HL-60/S4 treated with phorbol 12-myristate 13-acetate at 8.2 ng/mL for 4 days and 3 days (cell line): Measurements from ENCODE around the gene EPHB3.

ENCODE experiments used
- in situ Hi-C: fragments of 300-500 bp; cut with MboI; formaldehyde crosslinking; loops from 2 replicates; pipeline ENCODE4 v1.15.0; 2022; ENCODE audit warnings: low sequenced_read_pairs

The EPHB3 gene

DNA sequence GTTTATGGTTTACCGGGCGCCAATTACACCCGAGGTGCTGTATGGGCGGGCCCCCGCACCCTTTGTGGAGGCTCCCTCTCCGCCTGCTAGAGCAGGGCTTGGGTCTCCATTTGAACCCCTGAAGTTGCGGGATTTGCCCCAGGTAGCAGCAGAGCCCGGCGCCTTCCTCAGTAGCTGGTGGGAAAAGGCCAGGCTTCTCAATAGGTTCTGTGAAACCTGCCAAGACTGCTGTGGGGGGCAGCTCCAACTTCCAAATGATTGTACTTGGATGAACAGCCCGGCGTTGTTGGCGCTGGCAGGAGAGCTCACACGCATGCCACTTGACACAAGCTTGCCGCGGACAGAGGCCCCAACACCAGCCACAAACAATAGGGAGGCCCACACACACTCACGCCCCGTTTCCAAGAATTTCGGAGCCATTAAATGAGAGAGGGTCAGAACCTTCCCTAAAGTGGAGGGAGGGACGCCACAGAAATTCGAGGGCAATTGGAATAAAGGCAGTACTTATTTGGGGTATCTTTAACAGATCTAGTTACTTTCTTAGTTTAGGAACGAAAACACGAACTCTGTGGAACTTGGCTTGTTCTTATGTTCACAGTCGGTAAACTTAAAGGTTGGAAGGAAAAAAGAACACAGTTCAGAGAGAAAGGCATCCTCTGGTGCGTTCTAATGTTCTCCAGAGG, 1.4 kb downstream of the EPHB3 start:
- in situ Hi-C loops = no loop called here

DNA sequence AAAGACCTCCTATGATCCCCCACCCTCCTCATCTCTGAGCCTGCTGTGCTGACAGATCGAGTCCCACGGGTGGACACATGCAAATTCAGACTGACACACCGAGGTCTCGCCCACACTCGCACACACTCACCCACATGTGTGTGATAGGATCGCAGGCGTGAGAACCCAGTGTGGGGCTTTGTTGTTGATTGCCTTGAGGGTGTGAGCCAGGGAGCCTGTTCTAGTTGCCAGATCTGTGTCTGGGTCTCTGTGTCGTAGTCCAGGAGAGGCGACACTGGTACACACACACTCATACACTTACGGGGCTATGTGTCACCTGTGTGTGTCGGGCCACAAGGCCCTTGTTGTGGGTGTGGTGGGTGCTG, 2.0 kb downstream of the EPHB3 start:
- in situ Hi-C loops = no loop called here

DNA sequence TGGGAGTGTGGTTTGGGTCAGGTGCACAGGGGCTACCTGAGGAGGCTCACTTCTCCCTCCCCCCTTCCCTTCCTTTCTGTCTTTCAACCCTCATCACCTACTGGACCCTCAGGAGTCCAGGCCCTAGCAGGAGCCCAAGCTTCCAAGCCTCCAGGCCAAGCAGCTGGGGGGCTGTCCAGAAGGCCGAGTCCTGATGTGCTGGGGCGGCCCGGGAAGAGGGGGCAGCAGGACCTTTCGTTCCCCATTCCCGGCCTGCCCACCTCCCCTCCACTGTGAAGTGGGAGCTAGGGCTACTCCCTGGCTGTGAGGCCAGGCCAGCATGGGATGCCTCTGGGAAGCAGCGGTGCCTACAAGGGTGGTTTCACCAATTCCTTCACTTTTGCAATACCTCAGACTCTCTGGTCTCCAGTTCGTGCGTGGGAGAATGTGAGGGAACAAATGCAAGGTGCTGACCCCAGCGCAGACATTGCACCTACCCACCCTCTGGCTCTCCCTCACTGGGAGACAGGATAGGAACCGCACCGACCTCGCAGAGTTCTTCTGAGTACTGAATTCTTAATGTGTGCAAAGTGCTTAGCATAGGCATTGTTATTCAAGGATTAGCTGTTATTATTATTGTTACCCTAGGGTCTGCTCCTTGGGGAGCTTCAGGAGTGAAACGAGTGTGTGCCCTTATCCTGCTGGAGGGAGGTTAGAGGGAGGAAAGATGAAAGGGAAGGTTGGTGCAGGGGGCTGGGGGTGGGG, 2.5 kb downstream of the EPHB3 start:
- in situ Hi-C loops = no loop called here

DNA sequence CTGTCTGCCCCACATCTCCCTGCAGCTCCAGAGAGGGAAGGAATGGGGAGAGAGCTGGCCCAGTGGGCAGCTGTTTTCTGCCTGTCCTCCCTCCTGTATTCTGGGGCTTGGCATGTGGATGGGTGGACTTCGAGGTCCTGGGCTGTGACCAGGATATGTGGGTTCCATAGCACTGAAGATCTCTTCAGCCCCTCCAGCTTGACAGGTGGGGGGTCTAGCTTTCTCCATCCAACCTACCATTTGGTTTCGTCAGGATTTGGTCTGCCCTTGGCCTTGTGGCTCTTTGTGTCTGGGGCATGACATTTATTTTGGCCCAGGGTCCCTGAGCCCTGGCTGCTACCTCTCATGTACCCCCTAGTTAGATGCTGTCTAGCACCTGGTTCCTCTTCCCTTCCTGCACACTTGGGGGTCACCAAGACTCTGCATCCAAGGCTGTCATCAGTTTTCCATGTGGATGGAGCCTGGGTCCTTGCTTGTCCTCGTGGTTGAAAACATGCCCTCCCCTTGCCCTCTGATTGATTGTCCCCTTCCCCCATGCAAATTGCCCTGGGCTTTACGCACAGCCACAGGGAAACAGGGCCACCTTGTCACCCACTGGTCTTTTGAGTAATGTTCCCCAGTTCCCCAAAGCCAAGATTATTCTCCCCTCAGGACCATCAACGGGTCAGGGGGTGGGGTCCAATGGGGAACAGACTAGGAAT, 3.2 kb downstream of the EPHB3 start:
- in situ Hi-C loops = no loop called here

DNA sequence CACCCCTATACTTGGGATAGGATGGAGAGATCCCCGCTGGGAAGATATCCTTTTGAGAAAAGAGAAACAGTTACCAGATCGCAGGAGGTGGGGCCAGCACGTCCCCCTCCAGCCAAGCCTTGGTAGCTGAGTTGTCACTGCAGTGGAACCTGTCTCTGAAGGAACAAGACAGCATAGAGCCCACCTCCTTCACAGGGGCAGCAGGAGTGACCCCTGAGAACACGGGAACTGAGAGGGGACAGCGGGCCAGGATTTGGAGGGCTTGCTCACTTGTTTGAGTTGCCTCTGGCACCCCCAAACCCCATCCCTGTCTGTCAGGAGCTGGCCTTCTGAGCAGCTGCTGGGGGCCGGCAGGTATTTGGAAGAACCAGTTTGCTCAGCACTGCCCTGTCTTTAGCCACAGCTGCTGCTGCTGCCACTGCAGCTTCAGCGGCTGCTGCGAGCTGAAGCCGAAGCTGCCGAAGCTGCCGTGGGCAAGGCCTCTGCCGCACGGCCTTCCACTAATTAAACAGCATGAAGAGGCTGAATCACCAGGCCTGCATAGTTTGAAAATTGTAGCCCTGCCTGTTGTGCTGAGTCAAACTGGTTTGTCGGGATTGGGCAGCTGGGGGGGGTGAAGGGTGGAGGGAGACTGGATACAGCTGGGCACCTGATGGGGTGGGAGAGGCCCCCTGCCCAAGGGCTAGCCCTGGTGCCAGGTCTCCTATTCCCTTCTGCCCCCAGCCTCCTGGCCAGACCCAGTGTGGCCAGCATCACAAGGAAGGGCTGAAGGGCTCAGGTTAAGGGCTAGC, 4.0 kb downstream of the EPHB3 start:
- in situ Hi-C loops = no loop called here

DNA sequence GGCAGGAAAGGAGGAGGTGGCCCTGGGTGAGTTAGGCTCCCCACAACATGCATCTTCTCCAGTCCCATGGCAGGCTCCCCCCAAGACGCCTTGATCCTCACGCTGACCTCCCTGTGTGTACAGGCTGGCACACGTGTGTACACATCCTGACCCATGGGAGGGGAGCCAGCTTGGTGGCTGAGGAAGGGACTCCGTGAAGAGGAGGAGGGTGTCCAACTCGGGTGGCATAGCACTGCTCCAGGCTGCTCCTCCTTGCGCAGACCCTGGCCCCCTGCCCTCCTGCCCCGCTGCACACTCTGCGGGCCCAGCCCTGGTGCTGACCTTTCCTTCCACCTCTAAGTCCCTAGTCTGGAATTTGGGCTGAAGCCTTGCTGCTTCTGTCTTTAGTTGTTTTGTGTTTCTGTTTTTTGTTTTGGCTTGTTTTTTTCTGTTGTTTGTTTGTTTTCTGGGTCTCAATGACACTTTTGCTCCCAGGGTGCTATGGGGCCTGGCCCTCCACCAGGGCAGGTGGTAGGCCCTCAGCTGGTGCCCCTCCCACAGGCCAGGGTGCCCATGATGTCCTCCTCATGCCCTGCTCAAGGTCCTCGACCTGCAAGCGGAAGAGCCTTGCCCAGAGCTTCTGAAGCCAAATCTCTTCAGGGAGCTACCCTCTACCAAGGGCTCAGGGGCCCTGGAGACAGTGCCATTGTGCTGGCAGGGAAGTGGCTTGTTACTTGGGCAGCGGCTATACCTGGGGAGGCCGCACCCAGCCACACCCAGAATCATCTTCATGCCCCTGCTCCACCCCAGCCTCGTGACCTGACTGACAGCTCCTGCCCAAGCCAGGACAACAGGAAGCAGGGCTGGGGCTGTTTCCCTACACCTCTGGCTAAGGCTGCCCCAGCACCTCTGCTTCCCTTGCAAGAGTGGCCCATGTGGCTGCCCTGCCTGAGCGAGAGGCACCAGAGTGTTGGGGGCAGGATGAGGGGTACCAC, 5.1 kb downstream of the EPHB3 start:
- in situ Hi-C loops = no loop called here

DNA sequence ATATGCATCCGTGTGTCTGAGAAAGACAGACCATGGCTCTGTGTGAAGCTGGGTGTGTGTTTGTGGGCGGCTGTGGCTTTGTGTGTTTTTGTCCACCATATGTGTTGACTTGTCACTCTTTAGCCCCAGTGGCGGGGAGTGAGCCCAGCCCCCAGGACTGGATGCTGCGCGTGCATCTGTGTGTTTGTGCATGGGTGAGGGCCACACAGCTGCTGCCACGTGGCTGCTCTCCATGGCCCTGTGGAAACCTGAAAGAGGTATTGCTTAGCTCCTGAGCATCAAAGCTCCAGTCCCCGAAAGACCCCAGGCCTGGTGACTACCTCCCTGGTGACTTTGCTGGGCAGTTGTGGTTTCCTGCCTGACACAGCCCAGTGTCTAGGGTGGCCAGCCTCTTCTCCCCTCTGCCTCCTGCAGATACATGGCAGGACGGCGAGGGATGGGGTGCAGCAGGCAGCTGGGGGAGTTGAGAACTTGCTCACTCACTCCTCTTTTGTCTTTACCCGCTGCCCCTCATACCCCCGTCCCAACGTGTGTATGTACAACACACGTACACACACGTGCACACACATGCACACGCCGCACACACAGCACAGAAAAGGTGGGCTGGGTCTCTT, 6.5 kb downstream of the EPHB3 start:
- in situ Hi-C loops = no loop called here

DNA sequence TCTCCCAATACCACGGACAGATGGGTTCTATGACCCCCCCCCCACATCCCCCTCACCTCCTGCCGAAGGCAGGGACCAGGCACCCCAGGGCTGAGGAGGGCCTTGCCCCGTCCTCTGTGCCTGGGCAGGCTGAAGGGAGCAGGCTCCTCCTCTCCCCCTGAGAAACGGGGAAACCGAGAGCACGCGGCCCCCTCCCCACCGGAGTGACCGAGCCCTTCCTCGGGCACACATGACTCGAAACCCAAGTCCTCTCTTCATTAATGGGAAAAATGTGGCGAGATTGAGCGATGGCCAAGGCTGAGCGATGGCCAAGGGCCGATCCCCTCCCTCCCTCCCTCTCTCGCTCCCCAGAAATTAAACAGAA, 7.0 kb downstream of the EPHB3 start:
- in situ Hi-C loops = no loop called here

DNA sequence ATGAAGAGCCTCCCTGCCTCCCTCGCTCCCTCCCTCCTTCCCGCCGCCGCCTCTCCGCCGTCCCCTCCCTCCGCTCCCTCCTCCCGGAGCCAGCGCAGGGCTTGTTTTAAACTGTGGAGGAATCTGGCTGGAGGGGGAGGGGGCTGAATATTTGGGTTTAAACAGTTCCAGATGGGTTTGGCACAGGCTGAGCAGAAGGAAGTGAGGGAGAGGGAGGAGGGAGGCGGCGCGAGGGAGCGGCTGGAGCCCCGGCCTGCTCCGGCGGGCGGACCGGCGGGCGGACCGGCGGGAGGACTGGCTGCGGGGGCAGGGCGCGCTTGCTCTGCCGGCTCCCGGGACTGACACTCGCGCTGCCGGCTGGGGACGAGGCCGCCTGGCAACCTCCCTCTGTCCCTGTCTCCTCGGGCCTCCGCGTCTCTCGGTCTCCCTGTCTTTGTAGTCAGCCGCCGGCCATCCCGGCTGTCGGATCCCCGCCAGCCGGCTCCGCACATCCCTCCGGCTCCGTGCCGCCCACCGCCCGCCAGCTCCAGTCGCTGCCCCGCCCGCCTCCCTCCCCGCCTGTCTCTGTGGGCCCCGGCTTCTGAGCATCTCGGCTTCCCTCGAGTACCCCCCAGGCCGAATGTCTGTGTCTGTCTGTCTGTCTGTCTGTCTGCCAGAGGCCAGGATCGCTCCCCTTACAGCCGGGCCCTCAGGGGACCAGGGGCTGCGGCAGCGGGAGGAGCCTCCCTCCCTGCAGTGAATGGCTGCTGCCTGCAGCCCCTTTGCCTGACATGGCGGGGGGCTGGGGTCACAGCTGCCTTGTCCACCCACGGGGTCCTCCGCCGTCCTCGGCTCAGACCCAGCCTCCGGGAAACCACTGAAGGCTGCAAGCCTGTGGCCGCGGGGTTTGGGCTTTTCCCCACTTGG, 7.6 kb downstream of the EPHB3 start:
- in situ Hi-C loops = no loop called here

DNA sequence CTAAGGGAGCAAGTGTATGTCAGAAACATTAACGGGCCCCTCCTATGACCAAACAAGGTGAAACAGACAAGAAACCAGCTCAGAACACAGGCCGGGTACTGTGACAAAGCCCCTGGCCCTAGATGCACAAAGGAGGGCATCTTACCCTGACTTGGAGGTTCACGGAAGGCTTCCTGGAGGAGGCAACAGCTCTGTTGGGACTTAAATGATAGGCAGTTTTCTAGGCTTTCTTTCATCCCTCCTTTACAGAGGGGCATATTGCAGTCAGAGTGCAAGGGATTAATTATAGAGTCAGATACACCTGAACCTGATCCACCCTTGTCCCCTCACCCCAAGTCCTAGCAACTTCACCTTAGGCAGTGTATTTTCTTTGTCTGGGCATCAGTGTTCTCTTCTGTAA, 8.4 kb downstream of the EPHB3 start:
- in situ Hi-C loops = no loop called here

DNA sequence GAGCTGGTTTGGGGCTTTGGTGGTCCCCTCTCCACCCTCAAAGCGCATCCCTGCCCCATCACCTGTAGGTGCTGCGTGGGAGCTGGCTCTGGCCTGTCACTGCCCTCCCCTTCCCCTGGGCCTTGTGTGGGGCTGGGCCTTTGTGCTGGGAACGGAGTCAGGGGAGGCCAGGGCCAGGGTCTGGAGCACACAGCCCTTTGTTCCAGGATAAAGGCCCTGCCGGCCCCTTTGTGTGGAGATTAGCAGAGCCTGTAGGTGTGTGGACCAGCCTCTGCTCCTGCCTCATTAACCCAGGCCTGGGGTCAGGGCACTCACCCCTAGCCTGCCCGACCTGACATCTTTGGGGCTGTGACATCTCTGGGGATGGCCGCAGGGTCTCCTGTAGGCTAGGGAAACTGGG, 8.9 kb downstream of the EPHB3 start:
- in situ Hi-C loops = no loop called here

DNA sequence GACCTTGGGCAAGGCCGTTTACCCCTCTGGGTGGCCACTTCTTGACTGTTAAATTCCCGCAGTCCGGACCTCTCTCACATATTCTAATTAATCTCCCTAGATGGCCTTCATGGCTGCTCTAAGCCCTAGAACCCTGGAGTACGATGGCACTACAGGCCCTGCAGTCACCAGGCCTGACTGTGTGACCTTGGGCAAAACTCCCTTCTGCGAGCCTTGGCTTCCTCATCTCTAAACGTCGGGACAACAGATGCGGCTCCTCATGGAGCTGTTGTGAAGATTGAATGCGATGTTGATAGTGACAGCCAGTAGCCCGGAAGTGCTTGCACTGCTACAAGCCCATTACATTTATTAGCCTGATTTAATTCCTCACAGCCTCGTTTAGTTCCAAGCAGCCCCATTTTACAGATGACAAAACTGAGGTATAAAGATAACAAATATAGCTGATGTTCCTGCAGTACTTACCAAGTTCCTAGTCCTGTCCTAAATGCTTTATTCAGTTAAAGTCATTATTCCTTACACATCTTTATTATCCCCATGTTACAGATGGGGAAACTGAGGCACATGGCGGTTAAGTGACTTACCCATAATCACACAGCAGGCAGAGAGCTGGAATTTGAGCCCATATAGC, 10.3 kb downstream of the EPHB3 start:
- in situ Hi-C loops = no loop called here

DNA sequence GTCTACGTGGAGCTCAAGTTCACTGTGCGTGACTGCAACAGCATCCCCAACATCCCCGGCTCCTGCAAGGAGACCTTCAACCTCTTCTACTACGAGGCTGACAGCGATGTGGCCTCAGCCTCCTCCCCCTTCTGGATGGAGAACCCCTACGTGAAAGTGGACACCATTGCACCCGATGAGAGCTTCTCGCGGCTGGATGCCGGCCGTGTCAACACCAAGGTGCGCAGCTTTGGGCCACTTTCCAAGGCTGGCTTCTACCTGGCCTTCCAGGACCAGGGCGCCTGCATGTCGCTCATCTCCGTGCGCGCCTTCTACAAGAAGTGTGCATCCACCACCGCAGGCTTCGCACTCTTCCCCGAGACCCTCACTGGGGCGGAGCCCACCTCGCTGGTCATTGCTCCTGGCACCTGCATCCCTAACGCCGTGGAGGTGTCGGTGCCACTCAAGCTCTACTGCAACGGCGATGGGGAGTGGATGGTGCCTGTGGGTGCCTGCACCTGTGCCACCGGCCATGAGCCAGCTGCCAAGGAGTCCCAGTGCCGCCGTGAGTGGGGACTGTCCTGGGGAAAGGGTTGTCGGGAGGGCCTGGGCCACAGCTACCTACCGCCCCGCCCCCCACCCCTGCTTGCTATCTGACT, 11.2 kb downstream of the EPHB3 start:
- in situ Hi-C loops = no loop called here

DNA sequence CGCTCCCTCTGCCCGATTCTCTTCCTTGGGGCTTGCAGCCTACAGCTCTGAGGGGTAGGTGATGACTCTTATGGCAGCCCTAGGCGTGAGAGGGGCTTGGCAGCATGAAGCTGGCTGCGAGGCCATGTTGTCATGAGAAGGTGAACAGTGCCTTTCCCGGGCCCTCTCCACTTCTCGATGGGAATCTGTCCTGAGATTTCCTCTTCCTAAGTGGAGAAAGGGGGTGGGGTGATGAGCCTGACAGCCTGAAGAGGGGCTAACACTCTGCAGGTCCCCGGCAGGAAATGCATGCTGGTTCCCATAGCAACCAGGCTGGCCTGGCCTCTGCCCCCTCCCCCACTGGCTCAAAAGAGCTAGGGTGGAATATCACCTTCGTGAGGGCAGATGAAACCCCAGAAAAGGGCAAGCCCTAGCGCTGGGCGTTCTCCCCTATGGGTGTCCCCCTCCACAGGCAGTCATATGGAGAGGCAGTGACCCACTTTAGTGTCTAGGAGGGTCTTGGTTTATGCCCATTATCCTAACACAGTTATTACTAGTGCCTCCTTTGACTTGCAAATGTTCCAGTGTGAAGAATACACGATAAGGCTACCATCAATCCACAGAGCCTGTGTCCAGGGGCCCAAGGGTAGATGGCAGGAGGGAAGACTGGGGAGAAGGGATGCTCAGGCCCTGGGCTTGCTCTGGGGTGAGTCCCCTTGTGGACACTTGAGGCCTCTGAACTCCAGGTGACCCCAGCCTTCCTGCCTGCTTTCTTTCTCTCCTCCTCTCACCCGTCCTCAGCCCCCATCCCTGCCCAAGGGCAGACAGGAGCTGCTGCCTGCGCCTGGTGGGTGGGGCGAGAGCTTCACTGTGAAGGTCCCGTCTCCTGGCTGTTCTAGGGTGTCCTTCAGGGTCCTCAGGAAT, 13.2 kb downstream of the EPHB3 start:
- in situ Hi-C loops = no loop called here

DNA sequence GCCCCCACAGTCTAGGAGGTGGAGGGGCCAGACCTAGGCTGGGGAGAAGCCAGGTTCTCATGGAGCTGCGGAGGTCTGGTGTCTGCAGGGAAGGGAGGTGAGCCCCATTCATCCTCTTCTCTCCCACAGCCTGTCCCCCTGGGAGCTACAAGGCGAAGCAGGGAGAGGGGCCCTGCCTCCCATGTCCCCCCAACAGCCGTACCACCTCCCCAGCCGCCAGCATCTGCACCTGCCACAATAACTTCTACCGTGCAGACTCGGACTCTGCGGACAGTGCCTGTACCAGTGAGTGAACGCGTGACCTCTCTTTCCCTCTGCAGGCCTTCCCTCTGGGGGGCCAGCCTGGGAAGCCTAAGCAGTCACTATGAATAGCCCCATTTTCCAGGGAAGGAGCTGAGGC, 14.1 kb downstream of the EPHB3 start:
- in situ Hi-C loops = no loop called here

DNA sequence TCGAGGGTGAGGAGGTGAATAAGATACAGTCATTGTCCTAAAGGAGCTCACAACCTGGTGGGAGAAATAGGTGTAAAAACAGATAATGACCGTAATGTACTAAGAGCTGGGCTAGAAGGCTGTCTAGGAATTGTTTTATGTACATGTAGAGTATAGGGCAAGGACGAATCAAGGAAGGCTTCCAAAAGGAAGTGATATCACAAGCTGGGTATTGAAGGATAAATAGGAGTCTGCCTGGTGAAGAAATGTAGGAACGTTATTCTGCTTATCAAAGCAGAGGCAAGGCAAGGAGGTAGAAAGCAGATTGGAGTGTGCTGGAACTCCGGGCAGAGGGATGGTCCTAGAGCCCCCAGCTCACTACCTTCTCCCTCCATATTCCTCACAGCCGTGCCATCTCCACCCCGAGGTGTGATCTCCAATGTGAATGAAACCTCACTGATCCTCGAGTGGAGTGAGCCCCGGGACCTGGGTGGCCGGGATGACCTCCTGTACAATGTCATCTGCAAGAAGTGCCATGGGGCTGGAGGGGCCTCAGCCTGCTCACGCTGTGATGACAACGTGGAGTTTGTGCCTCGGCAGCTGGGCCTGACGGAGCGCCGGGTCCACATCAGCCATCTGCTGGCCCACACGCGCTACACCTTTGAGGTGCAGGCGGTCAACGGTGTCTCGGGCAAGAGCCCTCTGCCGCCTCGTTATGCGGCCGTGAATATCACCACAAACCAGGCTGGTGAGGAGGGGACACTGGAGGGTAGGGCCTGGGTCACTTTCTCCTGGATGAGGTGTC, 15.1 kb downstream of the EPHB3 start:
- in situ Hi-C loops = no loop called here
